PFSK-1 (cell line): ENCODE measurements around the gene SFT2D3.

ENCODE experiments used
- FOXP2 ChIP-seq: optimal IDR thresholded peaks from 2 replicates; pipeline ENCODE3; 2011; ENCODE audit warnings: borderline replicate concordance, control low read depth, inconsistent platforms; ENCODE audit not compliant: insufficient read depth; ENCODE audit errors: extremely low read length, extremely low read depth
- POLR2AphosphoS5 ChIP-seq: IDR thresholded peaks from 2 replicates; pipeline ENCODE4 v1.6.1; 2012; ENCODE audit warnings: low read depth, mild to moderate bottlenecking, control low read depth, low read length, moderate library complexity
- REST ChIP-seq, 2 experiments: IDR thresholded peaks; 2 replicates each; pipeline versions ENCODE4 v1.6.1 to v1.8.0; 2011 to 2012; ENCODE audit warnings: low read depth in 2 of 2, low read length in 2 of 2, control low read depth in 1 of 2, inconsistent platforms in 1 of 2, mild to moderate bottlenecking in 1 of 2, moderate library complexity in 1 of 2; ENCODE audit not compliant: insufficient read depth in 1 of 2
- SIN3A ChIP-seq: IDR thresholded peaks from 2 replicates; pipeline ENCODE4 v1.6.1; 2012; ENCODE audit warnings: mild to moderate bottlenecking, low read length, moderate library complexity, borderline replicate concordance; ENCODE audit not compliant: insufficient read depth
- TAF1 ChIP-seq: IDR thresholded peaks from 2 replicates; pipeline ENCODE4 v1.6.1; 2012; ENCODE audit warnings: low read length, control low read depth, borderline replicate concordance; ENCODE audit not compliant: insufficient read depth

The SFT2D3 gene

GRCh38 chr2:127674241-127675209 is 26.8 kb upstream of the SFT2D3 start:
- TF ChIP-seq REST (IDR thresholded peaks at IDR 0.05; ENCODE audit: insufficient read depth in 1 of 2, low read depth in 2 of 2, low read length in 2 of 2), result no peak
- no peak for TF ChIP-seq FOXP2
- no peak for TF ChIP-seq POLR2AphosphoS5
- no peak for TF ChIP-seq TAF1

GRCh38 chr2:127675331-127676261 is 25.7 kb upstream of the SFT2D3 start, which contains the start of gene LIMS2:
Gene LIMS2, minus strand, starts transcription at chr2:127675530. Its CDS starts 506 bp downstream, at chr2:127675024.
- no peak for TF ChIP-seq SIN3A
- no peak for TF ChIP-seq POLR2AphosphoS5
- no peak for TF ChIP-seq FOXP2
- TF ChIP-seq TAF1, result no peak
- no peak for TF ChIP-seq REST (IDR thresholded peaks at IDR 0.05; ENCODE audit: insufficient read depth in 1 of 2, low read depth in 2 of 2, low read length in 2 of 2)

- TF ChIP-seq FOXP2, result no peak
- TF ChIP-seq SIN3A, result no peak
- TF ChIP-seq TAF1, result no peak
- no peak for TF ChIP-seq REST (IDR thresholded peaks at IDR 0.05; ENCODE audit: insufficient read depth in 1 of 2, low read depth in 2 of 2, low read length in 2 of 2)
- TF ChIP-seq POLR2AphosphoS5, result no peak
These were observed 24.4 kb upstream of the SFT2D3 start for GRCh38 chr2:127676906-127677305.

- TF ChIP-seq POLR2AphosphoS5 (no peak), SIN3A (no peak), REST (IDR thresholded peaks at IDR 0.05; ENCODE audit: insufficient read depth in 1 of 2, low read depth in 2 of 2, low read length in 2 of 2) (no peak), FOXP2 (no peak), TAF1 (no peak)
These were observed 22.8 kb upstream of the SFT2D3 start for GRCh38 chr2:127678531-127678930.
